ENCODE measurements around the gene AHDC1.

DNA sequence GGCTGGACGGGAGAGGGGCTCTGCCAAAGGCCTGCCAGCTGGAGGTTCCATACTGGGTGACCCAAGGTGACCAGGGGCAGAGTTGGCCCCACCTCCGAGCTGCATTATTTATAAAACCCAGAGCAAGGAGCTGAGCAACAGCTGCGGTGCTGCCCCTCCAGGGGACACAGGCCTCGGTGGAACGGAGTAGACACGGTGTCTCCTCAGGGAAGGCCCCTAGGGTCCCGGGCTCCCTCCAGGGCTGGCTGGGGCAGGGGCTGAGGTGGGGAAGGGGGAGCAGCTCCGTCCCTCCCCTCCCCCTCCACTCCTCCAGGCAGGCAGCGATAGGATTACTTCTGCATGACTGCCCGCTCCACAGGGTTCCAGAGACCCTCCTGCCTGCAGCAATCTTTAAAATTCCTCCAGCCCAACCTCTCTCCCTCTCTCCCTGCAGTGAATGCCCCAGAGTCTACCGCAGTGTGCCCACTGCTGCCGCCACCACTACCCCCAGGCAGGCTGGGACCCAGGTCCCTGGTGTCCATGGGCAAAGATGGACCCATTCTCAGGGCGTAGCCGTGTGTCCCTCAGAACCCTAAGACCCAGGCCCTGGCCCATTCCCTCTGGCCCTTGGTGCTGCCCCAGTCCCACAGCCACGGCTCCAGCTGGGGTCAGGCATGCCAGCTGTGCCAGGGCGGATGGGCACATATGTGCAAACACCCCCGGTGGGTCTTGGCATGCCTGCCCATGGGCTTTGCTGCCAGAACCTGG, 10.8 kb downstream of the AHDC1 start:
- TF ChIP-seq CTCF (IDR thresholded peaks at IDR 0.05; ENCODE audit: low read length) (no peak), EZH2 (optimal IDR thresholded peaks at IDR 0.05; ENCODE audit: low read depth, low read length) (no peak), EZH2phosphoT487 (IDR thresholded peaks at IDR 0.05; ENCODE audit: low read length) (no peak)

All from MM.1S (cell line).